Activated T-cell treated with anti-CD3 and anti-CD28 coated beads, Interleukin-2, amount 50 U/mL, for 24 hours (primary cell): ENCODE data around the gene FNDC1.

Experiments used
- DNase-seq: peaks from one replicate; pipeline ENCODE4 v3.0.0-alpha.2; 2020
- H3K27ac Mint-ChIP-seq: 2 replicates; pipeline ENCODE4 v1.8.0; 2020; ENCODE audit warnings: mild to moderate bottlenecking, mixed read lengths
- H3K27me3 Mint-ChIP-seq: 2 replicates; pipeline ENCODE4 v1.8.0; 2020; ENCODE audit warnings: mixed read lengths
- H3K36me3 Mint-ChIP-seq: 2 replicates; pipeline ENCODE4 v1.8.0; 2020; ENCODE audit warnings: low read depth, mixed read lengths
- H3K4me1 Mint-ChIP-seq: 2 replicates; pipeline ENCODE4 v1.8.0; 2020; ENCODE audit warnings: low read depth, mixed read lengths
- H3K4me3 Mint-ChIP-seq: 2 replicates; pipeline ENCODE4 v1.8.0; 2020; ENCODE audit warnings: mild to moderate bottlenecking, moderate library complexity, mixed read lengths
- H3K9me3 Mint-ChIP-seq: 2 replicates; pipeline ENCODE4 v1.8.0; 2020; ENCODE audit warnings: mixed read lengths

The FNDC1 gene

GRCh38 chr6:159249128-159249527 is 79.9 kb downstream of the FNDC1 start:
- no peak overlapping the region for H3K4me3 Mint-ChIP-seq
- no peaks in the 10 kb centered on the region for H3K9me3 Mint-ChIP-seq

GRCh38 chr6:159249752-159250151 is 80.6 kb downstream of the FNDC1 start:
- no peaks in the 10 kb centered on the region for H3K9me3 Mint-ChIP-seq
- DNase-seq, result no peak
- no peak overlapping the region for H3K27ac Mint-ChIP-seq
- peaks cover 13% of the 10 kb centered on the region for H3K27me3 Mint-ChIP-seq
- H3K36me3 Mint-ChIP-seq, result no peaks in the 10 kb centered on the region
- H3K4me1 Mint-ChIP-seq, result peaks cover 2% of the 10 kb centered on the region
- no peak overlapping the region for H3K4me3 Mint-ChIP-seq

More at GRCh38 chr6:159249128-159249527, 79.9 kb downstream of the FNDC1 start:
- H3K4me1 Mint-ChIP-seq, result peaks cover 2% of the 10 kb centered on the region
- H3K27ac Mint-ChIP-seq, result no peak overlapping the region
- peaks cover 12% of the 10 kb centered on the region for H3K27me3 Mint-ChIP-seq
- no peak for DNase-seq
- no peaks in the 10 kb centered on the region for H3K36me3 Mint-ChIP-seq

GRCh38 chr6:159250633-159251032 is 81.4 kb downstream of the FNDC1 start:
- Mint-ChIP-seq H3K27me3 (peaks cover 13% of the 10 kb centered on the region), H3K36me3 (no peaks in the 10 kb centered on the region), H3K9me3 (no peaks in the 10 kb centered on the region), H3K4me3 (no peak overlapping the region), H3K4me1 (peaks cover 2% of the 10 kb centered on the region), H3K27ac (no peak overlapping the region)
- DNase-seq, result no peak

- Mint-ChIP-seq H3K36me3 (no peaks in the 10 kb centered on the region), H3K9me3 (no peaks in the 10 kb centered on the region), H3K4me3 (no peak overlapping the region), H3K27me3 (peaks cover 10% of the 10 kb centered on the region), H3K4me1 (no peaks in the 10 kb centered on the region), H3K27ac (no peak overlapping the region)
- no peak for DNase-seq
Observed at GRCh38 chr6:159252955-159253508, 83.8 kb downstream of the FNDC1 start.

GRCh38 chr6:159254186-159254585 is 85.0 kb downstream of the FNDC1 start:
- no peaks in the 10 kb centered on the region for H3K4me1 Mint-ChIP-seq
- no peaks in the 10 kb centered on the region for H3K9me3 Mint-ChIP-seq
- no peak for DNase-seq
- no peaks in the 10 kb centered on the region for H3K36me3 Mint-ChIP-seq
- H3K27me3 Mint-ChIP-seq, result peaks cover 15% of the 10 kb centered on the region
- H3K27ac Mint-ChIP-seq, result no peak overlapping the region
- no peak overlapping the region for H3K4me3 Mint-ChIP-seq

- Mint-ChIP-seq H3K27me3 (peaks cover 15% of the 10 kb centered on the region), H3K27ac (no peak overlapping the region), H3K4me3 (no peak overlapping the region), H3K36me3 (no peaks in the 10 kb centered on the region), H3K9me3 (no peaks in the 10 kb centered on the region), H3K4me1 (no peaks in the 10 kb centered on the region)
- DNase-seq, result no peak
Observed at GRCh38 chr6:159255434-159255951, 86.3 kb downstream of the FNDC1 start.

- Mint-ChIP-seq H3K27me3 (peaks cover 15% of the 10 kb centered on the region), H3K9me3 (no peaks in the 10 kb centered on the region), H3K27ac (no peak overlapping the region), H3K4me1 (no peaks in the 10 kb centered on the region), H3K36me3 (no peaks in the 10 kb centered on the region), H3K4me3 (no peak overlapping the region)
- DNase-seq, result no peak
Observed at GRCh38 chr6:159256128-159256527, 86.9 kb downstream of the FNDC1 start.

GRCh38 chr6:159257846-159258245 is 88.6 kb downstream of the FNDC1 start:
- peaks cover 8% of the 10 kb centered on the region for H3K27me3 Mint-ChIP-seq
- no peaks in the 10 kb centered on the region for H3K9me3 Mint-ChIP-seq
- H3K27ac Mint-ChIP-seq, result no peak overlapping the region
- no peaks in the 10 kb centered on the region for H3K36me3 Mint-ChIP-seq
- no peaks in the 10 kb centered on the region for H3K4me1 Mint-ChIP-seq
- H3K4me3 Mint-ChIP-seq, result no peak overlapping the region
- DNase-seq, result no peak

- Mint-ChIP-seq H3K27me3 (peaks cover 9% of the 10 kb centered on the region), H3K27ac (no peak overlapping the region), H3K4me1 (no peaks in the 10 kb centered on the region), H3K9me3 (no peaks in the 10 kb centered on the region), H3K4me3 (no peak overlapping the region), H3K36me3 (no peaks in the 10 kb centered on the region)
- no peak for DNase-seq
Observed at GRCh38 chr6:159259441-159260125, 90.4 kb downstream of the FNDC1 start.

GRCh38 chr6:159260208-159260607 is 91.0 kb downstream of the FNDC1 start:
- H3K27me3 Mint-ChIP-seq, result peaks cover 9% of the 10 kb centered on the region
- H3K27ac Mint-ChIP-seq, result no peak overlapping the region
- no peaks in the 10 kb centered on the region for H3K36me3 Mint-ChIP-seq
- DNase-seq, result no peak
- no peaks in the 10 kb centered on the region for H3K4me1 Mint-ChIP-seq
- H3K9me3 Mint-ChIP-seq, result no peaks in the 10 kb centered on the region
- no peak overlapping the region for H3K4me3 Mint-ChIP-seq

- Mint-ChIP-seq H3K9me3 (no peaks in the 10 kb centered on the region), H3K4me1 (no peaks in the 10 kb centered on the region), H3K4me3 (no peak overlapping the region), H3K27ac (no peak overlapping the region), H3K36me3 (no peaks in the 10 kb centered on the region), H3K27me3 (peaks cover 9% of the 10 kb centered on the region)
- no peak for DNase-seq
Observed at GRCh38 chr6:159261995-159262394, 92.8 kb downstream of the FNDC1 start.

GRCh38 chr6:159262586-159262985 is 93.4 kb downstream of the FNDC1 start:
- no peak for DNase-seq
- Mint-ChIP-seq H3K4me3 (no peak overlapping the region), H3K27ac (no peak overlapping the region), H3K36me3 (no peaks in the 10 kb centered on the region), H3K9me3 (no peaks in the 10 kb centered on the region), H3K4me1 (no peaks in the 10 kb centered on the region), H3K27me3 (peaks cover 9% of the 10 kb centered on the region)

GRCh38 chr6:159267165-159267564 is 98.0 kb downstream of the FNDC1 start:
- H3K27me3 Mint-ChIP-seq, result peaks cover 5% of the 10 kb centered on the region
- H3K4me3 Mint-ChIP-seq, result no peak overlapping the region
- no peaks in the 10 kb centered on the region for H3K36me3 Mint-ChIP-seq
- H3K4me1 Mint-ChIP-seq, result no peaks in the 10 kb centered on the region
- no peak for DNase-seq
- H3K27ac Mint-ChIP-seq, result no peak overlapping the region
- H3K9me3 Mint-ChIP-seq, result no peaks in the 10 kb centered on the region

- H3K9me3 Mint-ChIP-seq, result no peaks in the 10 kb centered on the region
- DNase-seq, result no peak
- H3K27me3 Mint-ChIP-seq, result no peaks in the 10 kb centered on the region
- no peak overlapping the region for H3K27ac Mint-ChIP-seq
- no peaks in the 10 kb centered on the region for H3K36me3 Mint-ChIP-seq
- H3K4me1 Mint-ChIP-seq, result no peaks in the 10 kb centered on the region
- H3K4me3 Mint-ChIP-seq, result no peak overlapping the region
Observed at GRCh38 chr6:159268511-159268910, 99.3 kb downstream of the FNDC1 start.

GRCh38 chr6:159271257-159271656 is 102.1 kb downstream of the FNDC1 start:
- Mint-ChIP-seq H3K4me1 (no peaks in the 10 kb centered on the region), H3K4me3 (no peak overlapping the region), H3K9me3 (no peaks in the 10 kb centered on the region), H3K27ac (no peak overlapping the region), H3K36me3 (no peaks in the 10 kb centered on the region), H3K27me3 (peaks cover 15% of the 10 kb centered on the region)
- no peak for DNase-seq
